ENCODE measurements around the gene FOXP3.
A peak's percentile ranks its signal among the peaks of the same experiment; 100 is the strongest.

The FOXP3 gene

GRCh38 chrX:49271341-49271740 lies 6.8 kb upstream of the FOXP3 start:
- Histone ChIP-seq H3K4me1 (ENCODE audit: low read length) (peaks cover 5% of the 10 kb centered on the region; the same call in 1 of the 2 replicates), H3K9me3 (replicated peaks; ENCODE audit: insufficient read depth, low read length) (no peaks in the 10 kb centered on the region), H3K36me3 (replicated peaks; ENCODE audit: insufficient read depth, low read length) (no peaks in the 10 kb centered on the region), H3K4me2 (ENCODE audit: low read depth, low read length) (no peak overlapping the region), H3K4me3 (ENCODE audit: low read length) (no peak overlapping the region), H3K27ac (ENCODE audit: low read length) (no peak overlapping the region), H3K27me3 (replicated peaks; ENCODE audit: insufficient read depth, low read length) (no peaks in the 10 kb centered on the region), H3K9me2 (replicated peaks; ENCODE audit: insufficient read depth, low read length) (no peaks in the 10 kb centered on the region), H2AFZ (ENCODE audit: low read length) (no peak overlapping the region), H3F3A (ENCODE audit: insufficient read depth, low read length) (no peaks in the 10 kb centered on the region), H4K20me1 (ENCODE audit: insufficient read depth, low read length) (no peaks in the 10 kb centered on the region), H3K9ac (ENCODE audit: low read length) (no peak overlapping the region), H3K79me2 (ENCODE audit: low read length) (peaks cover 12% of the 10 kb centered on the region)
- no peak for TF ChIP-seq CTCF (IDR thresholded peaks at IDR 0.05; ENCODE audit: low read length)
- no peak for TF ChIP-seq EZH2phosphoT487 (IDR thresholded peaks at IDR 0.05; ENCODE audit: low read length)
- TF ChIP-seq EZH2 (optimal IDR thresholded peaks at IDR 0.05; ENCODE audit: low read depth, low read length) = no peak
- DNase-seq = no peak

DNA sequence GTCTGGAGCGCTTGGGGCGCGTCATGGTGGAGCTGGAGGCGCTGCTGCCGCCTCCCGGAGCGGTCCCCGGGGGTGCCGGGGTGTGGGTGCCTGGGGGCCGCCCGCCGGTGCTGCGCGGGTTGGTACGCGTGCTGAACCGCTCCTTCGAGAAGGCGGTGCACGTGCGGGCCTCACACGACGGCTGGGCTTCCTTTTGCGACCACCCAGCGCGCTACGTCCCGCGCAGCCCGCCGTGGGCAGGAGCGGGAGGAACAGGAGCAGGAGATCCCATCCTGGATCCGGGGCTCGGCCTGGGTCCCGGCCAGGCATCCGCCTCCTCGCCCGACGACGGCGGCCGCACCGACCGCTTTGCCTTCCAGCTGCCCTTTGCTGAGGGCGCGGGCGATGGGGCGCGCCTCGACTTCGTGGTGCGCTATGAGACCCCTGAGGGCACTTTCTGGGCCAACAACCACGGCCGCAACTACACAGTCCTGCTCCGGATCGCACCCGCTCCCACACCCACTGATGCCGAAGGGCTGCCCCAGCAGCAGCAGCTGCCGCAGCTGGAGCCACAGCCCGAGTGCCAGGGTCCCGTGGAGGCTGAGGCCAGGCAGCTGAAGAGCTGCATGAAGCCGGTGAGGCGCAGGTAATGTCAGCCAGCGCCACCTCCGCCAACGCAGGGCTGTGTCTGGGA lies 5.9 kb upstream of the FOXP3 start:
- TF ChIP-seq EZH2phosphoT487 (IDR thresholded peaks at IDR 0.05; ENCODE audit: low read length) (no peak), EZH2 (optimal IDR thresholded peaks at IDR 0.05; ENCODE audit: low read depth, low read length) (no peak), CTCF (IDR thresholded peaks at IDR 0.05; ENCODE audit: low read length) (no peak)
- Histone ChIP-seq H3K27me3 (replicated peaks; ENCODE audit: insufficient read depth, low read length) (no peaks in the 10 kb centered on the region), H3K79me2 (ENCODE audit: low read length) (peaks cover 12% of the 10 kb centered on the region), H4K20me1 (ENCODE audit: insufficient read depth, low read length) (no peaks in the 10 kb centered on the region), H3K4me2 (ENCODE audit: low read depth, low read length) (peak overlapping the region; percentile 41; the same call in 1 of the 2 replicates), H2AFZ (ENCODE audit: low read length) (no peak overlapping the region), H3K9me3 (replicated peaks; ENCODE audit: insufficient read depth, low read length) (no peaks in the 10 kb centered on the region), H3K36me3 (replicated peaks; ENCODE audit: insufficient read depth, low read length) (no peaks in the 10 kb centered on the region), H3K4me3 (ENCODE audit: low read length) (peak overlapping the region; percentile 67), H3K27ac (ENCODE audit: low read length) (peak overlapping the region; percentile 16; the same call in 1 of the 2 replicates), H3F3A (ENCODE audit: insufficient read depth, low read length) (no peaks in the 10 kb centered on the region), H3K4me1 (ENCODE audit: low read length) (peaks cover 5% of the 10 kb centered on the region; the same call in 1 of the 2 replicates), H3K9ac (ENCODE audit: low read length) (peak overlapping the region; percentile 79), H3K9me2 (replicated peaks; ENCODE audit: insufficient read depth, low read length) (no peaks in the 10 kb centered on the region)
- no peak for DNase-seq

GRCh38 chrX:49269767-49270248 lies 5.3 kb upstream of the FOXP3 start, which contains the start of gene PPP1R3F:
TSS of gene PPP1R3F (plus strand) at chrX:49269793. CDS start at chrX:49269870, 77 bp downstream.
- Histone ChIP-seq H3K4me3 (ENCODE audit: low read length) (peak within 1 kb of the TSS; percentile 72), H3K9ac (ENCODE audit: low read length) (peak within 1 kb of the TSS; percentile 89), H3K79me2 (ENCODE audit: low read length) (peaks cover 12% of the 10 kb centered on the region), H3K27me3 (replicated peaks; ENCODE audit: insufficient read depth, low read length) (no peaks in the 10 kb centered on the region), H3F3A (ENCODE audit: insufficient read depth, low read length) (no peaks in the 10 kb centered on the region), H3K4me2 (ENCODE audit: low read depth, low read length) (peak within 1 kb of the TSS; percentile 78), H2AFZ (ENCODE audit: low read length) (peak within 1 kb of the TSS; percentile 80), H3K9me2 (replicated peaks; ENCODE audit: insufficient read depth, low read length) (no peaks in the 10 kb centered on the region), H3K36me3 (replicated peaks; ENCODE audit: insufficient read depth, low read length) (no peaks in the 10 kb centered on the region), H3K27ac (ENCODE audit: low read length) (peak within 1 kb of the TSS; percentile 87), H3K4me1 (ENCODE audit: low read length) (peaks cover 5% of the 10 kb centered on the region; the same call in 1 of the 2 replicates), H4K20me1 (ENCODE audit: insufficient read depth, low read length) (no peaks in the 10 kb centered on the region), H3K9me3 (replicated peaks; ENCODE audit: insufficient read depth, low read length) (no peaks in the 10 kb centered on the region)
- no peak for DNase-seq
- TF ChIP-seq EZH2 (optimal IDR thresholded peaks at IDR 0.05; ENCODE audit: low read depth, low read length) (no peak), CTCF (IDR thresholded peaks at IDR 0.05; ENCODE audit: low read length) (no peak), EZH2phosphoT487 (IDR thresholded peaks at IDR 0.05; ENCODE audit: low read length) (no peak)

Measured in MM.1S (cell line).